Astrocyte of the cerebellum (primary cell): ENCODE measurements around the gene POP5.

Experiments
- DNase-seq: peaks from one replicate; pipeline ENCODE4 v3.0.0-alpha.2; 2011; ENCODE audit warnings: low read depth
- H3K4me3 ChIP-seq: 2 replicates; pipeline ENCODE4 v1.5.1; 2011; ENCODE audit warnings: mild to moderate bottlenecking, low read depth, low read length, moderate library complexity
- CTCF ChIP-seq: IDR thresholded peaks from 2 replicates; pipeline ENCODE4 v1.5.1; 2012; ENCODE audit warnings: low read length, low read depth, moderate library complexity, mild to moderate bottlenecking; ENCODE audit errors: missing control alignments
- in situ Hi-C: cut with HindIII; loops from 2 replicates; pipeline ENCODE4 v1.10.0; 2017; ENCODE audit warnings: low sequenced_read_pairs

The POP5 gene

GRCh38 chr12:120580787-120581723 lies at the start of gene POP5:
POP5 (minus strand) TSS chr12:120581402; CDS start chr12:120581362, 40 bp downstream.
- H3K4me3 ChIP-seq: peak within 1 kb of the TSS; percentile 88
- DNase-seq: peak; percentile 95
- in situ Hi-C loops: loop anchor here (25.0 kb wide), 1 partner anchor 131 kb away; the partner anchor contains the start of gene UNC119B
- TF ChIP-seq CTCF: no peak

- H3K4me3 ChIP-seq: no peak overlapping the region
- in situ Hi-C loops: no loop called here
- TF ChIP-seq CTCF: no peak
- no peak for DNase-seq
Observed at GRCh38 chr12:120630104-120630892, 49.1 kb upstream of the POP5 start.

- in situ Hi-C loops: no loop called here
- no peak for TF ChIP-seq CTCF
Observed at GRCh38 chr12:120628919-120629318, 47.7 kb upstream of the POP5 start.

GRCh38 chr12:120625557-120626419 lies 44.6 kb upstream of the POP5 start:
- in situ Hi-C loops: no loop called here
- H3K4me3 ChIP-seq: no peak overlapping the region
- no peak for TF ChIP-seq CTCF
- no peak for DNase-seq

More at GRCh38 chr12:120628919-120629318, 47.7 kb upstream of the POP5 start:
- H3K4me3 ChIP-seq: no peak overlapping the region
- no peak for DNase-seq

- no peak overlapping the region for H3K4me3 ChIP-seq
- no peak for DNase-seq
- no peak for TF ChIP-seq CTCF
- in situ Hi-C loops: no loop called here
Observed at GRCh38 chr12:120620624-120621023, 39.4 kb upstream of the POP5 start.
